ENCODE measurements around the gene PSEN2.

- TF ChIP-seq POLR2A (IDR thresholded peaks at IDR 0.05): no peak
- no peak for TF ChIP-seq CTCF (IDR thresholded peaks at IDR 0.05)
- no peak for TF ChIP-seq POLR2AphosphoS5 (IDR thresholded peaks at IDR 0.05)
Observed at GRCh38 chr1:226940806-226941067, 70.3 kb downstream of the PSEN2 start.

Measured in prostate gland (tissue), 2 donors.